Activated CD4-positive, alpha-beta T cell treated with anti-CD3 and anti-CD28 coated beads, Interleukin-2, amount 10 ng/mL, durations not matched to agents 7 days and 5 days (primary cell): ENCODE measurements around the gene SNX10. TPM values are rescaled to one million over a fixed set of nuclear protein-coding genes. Genes with fewer than 3 reads are reported as not detected.

Experiments
- CTCF ChIA-PET: fragments of 350-600 bp; sonication (Branson Sonifier 250); formaldehyde crosslinking; loops from one replicate; lab custom pipeline; 2021; ENCODE audit warnings: antibody characterized with exemption; lab: Charles Lee
- POLR2A ChIA-PET: fragments of 350-600 bp; sonication (Branson Sonifier 250); formaldehyde crosslinking; loops from one replicate; lab custom pipeline; 2021; ENCODE audit warnings: antibody characterized with exemption; lab: Charles Lee
- DNase-seq: peaks from one replicate; pipeline ENCODE4 v3.0.0-alpha.2; 2020
- H3K27ac Mint-ChIP-seq: one replicate; pipeline ENCODE4 v1.8.0; 2021; ENCODE audit warnings: mild to moderate bottlenecking, moderate library complexity, mixed read lengths
- H3K27me3 Mint-ChIP-seq: one replicate; pipeline ENCODE4 v1.8.0; 2021; ENCODE audit warnings: mixed read lengths
- H3K36me3 Mint-ChIP-seq: one replicate; pipeline ENCODE4 v1.8.0; 2021; ENCODE audit warnings: low read depth, mixed read lengths
- H3K4me1 Mint-ChIP-seq: one replicate; pipeline ENCODE4 v1.8.0; 2021; ENCODE audit warnings: mixed read lengths
- H3K4me3 Mint-ChIP-seq: one replicate; pipeline ENCODE4 v1.8.0; 2021; ENCODE audit warnings: mild to moderate bottlenecking, moderate library complexity, mixed read lengths
- H3K9me3 Mint-ChIP-seq: one replicate; pipeline ENCODE4 v1.8.0; 2021; ENCODE audit warnings: mixed read lengths
- total RNA-seq, 2 experiments: library from RNA; stranded (reverse); gene quantifications; one replicate each; pipeline ENCODE4 v1.2.3, GENCODE V29; 2021

SNX10 gene
- total RNA-seq, 2 experiments from 2014 or later, result 28.1 to 28.9 TPM

- CTCF ChIA-PET, result interaction anchor here (1.2 kb wide), 1 partner anchor 27 kb away, joined by 4 read pairs; no protein-coding TSS in a partner anchor
- DNase-seq, result no peak
- H3K9me3 Mint-ChIP-seq, result no peaks in the 10 kb centered on the region
- POLR2A ChIA-PET, result no interaction called here
- no peak overlapping the region for H3K4me3 Mint-ChIP-seq
- H3K4me1 Mint-ChIP-seq, result peaks cover 2% of the 10 kb centered on the region
- H3K27ac Mint-ChIP-seq, result no peak overlapping the region
- H3K36me3 Mint-ChIP-seq, result no peaks in the 10 kb centered on the region
- H3K27me3 Mint-ChIP-seq, result peaks cover 39% of the 10 kb centered on the region
Measured at GRCh38 chr7:26404189-26404996, 112.7 kb downstream of the SNX10 start.

GRCh38 chr7:26406433-26406832 lies 114.8 kb downstream of the SNX10 start:
- Mint-ChIP-seq H3K9me3 (no peaks in the 10 kb centered on the region), H3K4me1 (no peaks in the 10 kb centered on the region), H3K36me3 (no peaks in the 10 kb centered on the region), H3K4me3 (no peak overlapping the region), H3K27ac (no peak overlapping the region), H3K27me3 (peaks cover 29% of the 10 kb centered on the region)
- DNase-seq, result no peak
- ChIA-PET CTCF (interaction anchor here (1.6 kb wide), 1 partner anchor 9 kb away, joined by 4 read pairs; no protein-coding TSS in a partner anchor), POLR2A (no interaction called here)

GRCh38 chr7:26409661-26410547 lies 118.2 kb downstream of the SNX10 start:
- H3K36me3 Mint-ChIP-seq, result no peaks in the 10 kb centered on the region
- CTCF ChIA-PET, result interaction anchor here (1.8 to 2.0 kb wide), 2 partner anchors 11 to 33 kb away, joined by 3 to 4 read pairs; no protein-coding TSS in a partner anchor
- H3K4me1 Mint-ChIP-seq, result no peaks in the 10 kb centered on the region
- no peak overlapping the region for H3K27ac Mint-ChIP-seq
- POLR2A ChIA-PET, result no interaction called here
- no peak overlapping the region for H3K4me3 Mint-ChIP-seq
- no peak for DNase-seq
- H3K27me3 Mint-ChIP-seq, result peaks cover 45% of the 10 kb centered on the region
- no peaks in the 10 kb centered on the region for H3K9me3 Mint-ChIP-seq

- Mint-ChIP-seq H3K27ac (no peak overlapping the region), H3K4me3 (no peak overlapping the region), H3K27me3 (peaks cover 29% of the 10 kb centered on the region), H3K9me3 (no peaks in the 10 kb centered on the region), H3K4me1 (no peaks in the 10 kb centered on the region), H3K36me3 (no peaks in the 10 kb centered on the region)
- ChIA-PET POLR2A (no interaction called here), CTCF (interaction anchor here (0.5 kb wide), 1 partner anchor 141 kb away, joined by 4 read pairs; no protein-coding TSS in a partner anchor)
- no peak for DNase-seq
Measured at GRCh38 chr7:26413007-26413691, 121.5 kb downstream of the SNX10 start.

- H3K36me3 Mint-ChIP-seq, result no peaks in the 10 kb centered on the region
- no peaks in the 10 kb centered on the region for H3K4me1 Mint-ChIP-seq
- H3K27me3 Mint-ChIP-seq, result peaks cover 26% of the 10 kb centered on the region
- DNase-seq, result no peak
- POLR2A ChIA-PET, result no interaction called here
- no peak overlapping the region for H3K27ac Mint-ChIP-seq
- no peaks in the 10 kb centered on the region for H3K9me3 Mint-ChIP-seq
- no peak overlapping the region for H3K4me3 Mint-ChIP-seq
- CTCF ChIA-PET, result no interaction called here
Measured at GRCh38 chr7:26416004-26416403, 124.3 kb downstream of the SNX10 start.

- Mint-ChIP-seq H3K9me3 (no peaks in the 10 kb centered on the region), H3K36me3 (no peaks in the 10 kb centered on the region), H3K27me3 (peaks cover 17% of the 10 kb centered on the region), H3K4me1 (no peaks in the 10 kb centered on the region), H3K4me3 (no peak overlapping the region), H3K27ac (no peak overlapping the region)
- ChIA-PET POLR2A (no interaction called here), CTCF (no interaction called here)
- DNase-seq, result no peak
Measured at GRCh38 chr7:26417911-26418413, 126.3 kb downstream of the SNX10 start.

- no peak overlapping the region for H3K27ac Mint-ChIP-seq
- ChIA-PET CTCF (no interaction called here), POLR2A (no interaction called here)
- H3K4me3 Mint-ChIP-seq, result no peak overlapping the region
- no peaks in the 10 kb centered on the region for H3K4me1 Mint-ChIP-seq
- peaks cover 10% of the 10 kb centered on the region for H3K27me3 Mint-ChIP-seq
- DNase-seq, result no peak
- H3K9me3 Mint-ChIP-seq, result no peaks in the 10 kb centered on the region
- H3K36me3 Mint-ChIP-seq, result no peaks in the 10 kb centered on the region
Measured at GRCh38 chr7:26419198-26419597, 127.5 kb downstream of the SNX10 start.

GRCh38 chr7:26420422-26421019 lies 128.9 kb downstream of the SNX10 start:
- Mint-ChIP-seq H3K27ac (no peak overlapping the region), H3K36me3 (no peaks in the 10 kb centered on the region), H3K4me1 (no peaks in the 10 kb centered on the region), H3K4me3 (no peak overlapping the region), H3K27me3 (peaks cover 10% of the 10 kb centered on the region), H3K9me3 (no peaks in the 10 kb centered on the region)
- POLR2A ChIA-PET, result interaction anchor here (0.7 kb wide), 1 partner anchor 23 kb away, joined by 5 read pairs; no protein-coding TSS in a partner anchor
- CTCF ChIA-PET, result no interaction called here
- no peak for DNase-seq

GRCh38 chr7:26422761-26423160 lies 131.1 kb downstream of the SNX10 start:
- Mint-ChIP-seq H3K4me1 (no peaks in the 10 kb centered on the region), H3K27me3 (peaks cover 6% of the 10 kb centered on the region), H3K36me3 (no peaks in the 10 kb centered on the region), H3K4me3 (no peak overlapping the region), H3K27ac (no peak overlapping the region), H3K9me3 (no peaks in the 10 kb centered on the region)
- ChIA-PET POLR2A (no interaction called here), CTCF (no interaction called here)
- DNase-seq, result no peak

- CTCF ChIA-PET, result no interaction called here
- H3K4me1 Mint-ChIP-seq, result no peaks in the 10 kb centered on the region
- DNase-seq, result no peak
Measured at GRCh38 chr7:26423436-26423835, 131.8 kb downstream of the SNX10 start.

More at GRCh38 chr7:26423436-26423835, 131.8 kb downstream of the SNX10 start:
- Mint-ChIP-seq H3K9me3 (no peaks in the 10 kb centered on the region), H3K36me3 (no peaks in the 10 kb centered on the region), H3K27ac (no peak overlapping the region), H3K27me3 (no peaks in the 10 kb centered on the region), H3K4me3 (no peak overlapping the region)
- POLR2A ChIA-PET, result no interaction called here
